PC-3 (cell line): Measurements from ENCODE around the gene RNF126. TPM values are rescaled to one million over a fixed set of nuclear protein-coding genes. Genes with fewer than 3 reads are reported as not detected.
A peak's percentile ranks its signal among the peaks of the same experiment; 100 is the strongest.

ENCODE experiments used
- ATAC-seq: fragments of 200-7000 bp; cut with Tn5 transposase; 2 replicates; pipeline ENCODE4 v1.9.1; 2020; ENCODE audit warnings: mild to moderate bottlenecking, moderate library complexity
- BruUV-seq: library from RNA; stranded (reverse); fragments of 400-500 nt; replicated peaks from 2 replicates; lab custom pipeline; 2021; lab: Mats Ljungman, UMichigan
- CTCF ChIA-PET: fragments of 300-600 bp; sonication (Branson Sonifier 250); formaldehyde crosslinking; loops from one replicate; lab custom pipeline; 2022; ENCODE audit warnings: antibody characterized with exemption; lab: Charles Lee
- POLR2A ChIA-PET: fragments of 300-600 bp; sonication (Branson Sonifier 250); formaldehyde crosslinking; loops from one replicate; lab custom pipeline; 2022; ENCODE audit warnings: antibody characterized with exemption; ENCODE audit not compliant: unreplicated experiment; lab: Charles Lee
- DNase-seq: peaks from one replicate; pipeline ENCODE4 v3.0.0-alpha.2; 2015
- H2AFZ ChIP-seq: fragments of 300-600 bp; sonication (generic); 2 replicates; pipeline ENCODE4 v1.6.0; 2016; ENCODE audit warnings: antibody characterized with exemption, low read length
- H3F3A ChIP-seq: fragments of 300-600 bp; sonication (generic); one replicate; pipeline ENCODE4 v1.6.0; 2017; ENCODE audit warnings: antibody characterized with exemption, low read length, control low read depth, mild to moderate bottlenecking; ENCODE audit not compliant: unreplicated experiment
- H3K27ac ChIP-seq: fragments of 300-600 bp; sonication (generic); 2 replicates; pipeline ENCODE4 v1.5.1; 2016; ENCODE audit warnings: mild to moderate bottlenecking, low read length
- H3K27me3 ChIP-seq: fragments of 300-600 bp; sonication (generic); 2 replicates; pipeline ENCODE4 v1.6.1; 2016; ENCODE audit warnings: low read length, mixed read lengths
- H3K36me3 ChIP-seq: fragments of 300-600 bp; sonication (generic); 2 replicates; pipeline ENCODE4 v1.6.1; 2016; ENCODE audit warnings: low read depth, mixed run types, low read length, mixed read lengths
- H3K4me1 ChIP-seq: fragments of 300-600 bp; sonication (generic); 2 replicates; pipeline ENCODE4 v1.5.1; 2016; ENCODE audit warnings: low read length; ENCODE audit not compliant: insufficient read depth
- H3K4me2 ChIP-seq: fragments of 300-600 bp; sonication (generic); 2 replicates; pipeline ENCODE4 v1.6.0; 2016; ENCODE audit warnings: low read length
- H3K4me3 ChIP-seq: fragments of 300-600 bp; sonication (generic); 2 replicates; pipeline ENCODE4 v1.5.1; 2016; ENCODE audit warnings: mild to moderate bottlenecking, low read length, mixed read lengths
- H3K79me2 ChIP-seq: fragments of 300-600 bp; sonication (generic); 2 replicates; pipeline ENCODE4 v1.6.1; 2017; ENCODE audit warnings: low read length, mixed read lengths
- H3K9ac ChIP-seq: fragments of 300-600 bp; sonication (generic); 2 replicates; pipeline ENCODE4 v1.6.0; 2016; ENCODE audit warnings: mild to moderate bottlenecking, low read length
- H3K9me2 ChIP-seq: fragments of 300-600 bp; sonication (generic); replicated peaks from 2 replicates; pipeline ENCODE4 v1.6.1; 2016; ENCODE audit warnings: mixed run types, low read length, mixed read lengths
- H3K9me3 ChIP-seq: fragments of 300-600 bp; sonication (generic); 2 replicates; pipeline ENCODE4 v1.6.1; 2016; ENCODE audit warnings: low read length, mixed read lengths
- H4K20me1 ChIP-seq: fragments of 300-600 bp; sonication (generic); 2 replicates; pipeline ENCODE4 v1.6.1; 2016; ENCODE audit warnings: low read length, mixed read lengths
- EZH2 ChIP-seq: fragments of 300-600 bp; sonication (generic); IDR thresholded peaks from one replicate; pipeline ENCODE4 v1.6.1; 2017; ENCODE audit warnings: antibody characterized with exemption, mild to moderate bottlenecking, low read length; ENCODE audit not compliant: unreplicated experiment
- EZH2phosphoT487 ChIP-seq: fragments of 300-600 bp; sonication (generic); IDR thresholded peaks from 2 replicates; pipeline ENCODE4 v1.6.1; 2018; ENCODE audit warnings: mild to moderate bottlenecking, antibody characterized with exemption, low read length, borderline replicate concordance
- intact Hi-C: fragments of 100-400 bp; cut with micrococcal nuclease; formaldehyde crosslinking; loops from 2 replicates; pipeline ENCODE4 v1.9.0; 2023
- total RNA-seq: library from RNA; depleted of rRNA; stranded (reverse); fragments of >200 nt; gene quantifications from 2 replicates; pipeline ENCODE4 v1.2.3, GENCODE V29; 2014
- TF ChIP-seq, protein P1 (sequence below): fragments of 300-600 bp; sonication (generic); conservative IDR thresholded peaks from 2 replicates; pipeline ENCODE4 v1.5.1; 2017; ENCODE audit warnings: antibody characterized with exemption, low read depth, mild to moderate bottlenecking, low read length

The RNF126 gene
- total RNA-seq, 1 experiment from 2014 or later: 86.4 TPM

DNA sequence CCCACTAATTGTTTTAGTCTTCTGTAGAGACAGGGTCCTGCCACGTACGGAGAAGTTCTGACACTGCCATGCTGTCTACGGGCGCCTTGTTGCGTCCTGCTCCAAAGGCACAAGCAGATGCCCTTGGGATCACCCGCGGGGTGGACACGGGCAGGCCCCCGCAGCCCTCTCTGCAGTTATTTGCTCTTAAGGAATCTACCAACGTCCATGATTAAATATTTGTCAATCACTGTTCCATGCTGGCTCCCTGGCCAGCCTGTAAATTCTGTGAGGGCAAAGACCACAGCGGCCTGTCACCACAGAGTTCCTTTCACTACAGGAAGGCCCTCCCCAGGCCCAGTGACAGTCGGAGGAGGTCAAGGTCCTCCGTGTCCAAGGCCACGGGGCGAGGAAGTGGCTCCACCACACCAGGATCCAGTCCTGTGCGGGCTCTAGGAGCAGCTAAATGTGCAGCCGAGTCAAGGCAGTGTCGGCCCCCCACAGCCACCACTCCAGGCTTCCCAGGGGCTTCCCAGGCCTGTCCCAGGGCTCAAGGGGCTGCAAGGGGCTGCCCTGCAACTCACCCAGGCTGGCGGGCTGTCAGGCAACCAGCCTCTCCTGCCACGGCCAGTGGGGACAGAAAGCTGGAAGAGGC lies 2.1 kb downstream of the RNF126 start:
- no peaks in the 10 kb centered on the region for H3K9me2 ChIP-seq
- peaks cover 46% of the 10 kb centered on the region for H4K20me1 ChIP-seq
- TF ChIP-seq EZH2phosphoT487 (no peak), EZH2 (no peak)
- TF ChIP-seq, protein P1, sequence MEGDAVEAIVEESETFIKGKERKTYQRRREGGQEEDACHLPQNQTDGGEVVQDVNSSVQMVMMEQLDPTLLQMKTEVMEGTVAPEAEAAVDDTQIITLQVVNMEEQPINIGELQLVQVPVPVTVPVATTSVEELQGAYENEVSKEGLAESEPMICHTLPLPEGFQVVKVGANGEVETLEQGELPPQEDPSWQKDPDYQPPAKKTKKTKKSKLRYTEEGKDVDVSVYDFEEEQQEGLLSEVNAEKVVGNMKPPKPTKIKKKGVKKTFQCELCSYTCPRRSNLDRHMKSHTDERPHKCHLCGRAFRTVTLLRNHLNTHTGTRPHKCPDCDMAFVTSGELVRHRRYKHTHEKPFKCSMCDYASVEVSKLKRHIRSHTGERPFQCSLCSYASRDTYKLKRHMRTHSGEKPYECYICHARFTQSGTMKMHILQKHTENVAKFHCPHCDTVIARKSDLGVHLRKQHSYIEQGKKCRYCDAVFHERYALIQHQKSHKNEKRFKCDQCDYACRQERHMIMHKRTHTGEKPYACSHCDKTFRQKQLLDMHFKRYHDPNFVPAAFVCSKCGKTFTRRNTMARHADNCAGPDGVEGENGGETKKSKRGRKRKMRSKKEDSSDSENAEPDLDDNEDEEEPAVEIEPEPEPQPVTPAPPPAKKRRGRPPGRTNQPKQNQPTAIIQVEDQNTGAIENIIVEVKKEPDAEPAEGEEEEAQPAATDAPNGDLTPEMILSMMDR: no peak
- peak overlapping the region; percentile 99 for H3K4me2 ChIP-seq
- intact Hi-C loops: no loop called here
- H3K4me1 ChIP-seq: peaks cover 21% of the 10 kb centered on the region
- H3K79me2 ChIP-seq: peaks cover 70% of the 10 kb centered on the region
- ChIA-PET POLR2A (interaction anchor here (0.6 kb wide), 1 partner anchor 247 kb away, joined by 3 read pairs; no protein-coding TSS in a partner anchor), CTCF (no interaction called here)
- H3K36me3 ChIP-seq: no peaks in the 10 kb centered on the region
- no peaks in the 10 kb centered on the region for H3K9me3 ChIP-seq
- H3K27ac ChIP-seq: peak overlapping the region; percentile 70; the same call in 1 of the 2 replicates
- no TSS peak for BruUV-seq
- DNase-seq: no peak
- ATAC-seq: no peak
- no peak overlapping the region for H2AFZ ChIP-seq
- H3K27me3 ChIP-seq: no peaks in the 10 kb centered on the region
- peak overlapping the region; percentile 88 for H3K4me3 ChIP-seq
- peak overlapping the region; percentile 99 for H3K9ac ChIP-seq
- H3F3A ChIP-seq: no peaks in the 10 kb centered on the region

DNA sequence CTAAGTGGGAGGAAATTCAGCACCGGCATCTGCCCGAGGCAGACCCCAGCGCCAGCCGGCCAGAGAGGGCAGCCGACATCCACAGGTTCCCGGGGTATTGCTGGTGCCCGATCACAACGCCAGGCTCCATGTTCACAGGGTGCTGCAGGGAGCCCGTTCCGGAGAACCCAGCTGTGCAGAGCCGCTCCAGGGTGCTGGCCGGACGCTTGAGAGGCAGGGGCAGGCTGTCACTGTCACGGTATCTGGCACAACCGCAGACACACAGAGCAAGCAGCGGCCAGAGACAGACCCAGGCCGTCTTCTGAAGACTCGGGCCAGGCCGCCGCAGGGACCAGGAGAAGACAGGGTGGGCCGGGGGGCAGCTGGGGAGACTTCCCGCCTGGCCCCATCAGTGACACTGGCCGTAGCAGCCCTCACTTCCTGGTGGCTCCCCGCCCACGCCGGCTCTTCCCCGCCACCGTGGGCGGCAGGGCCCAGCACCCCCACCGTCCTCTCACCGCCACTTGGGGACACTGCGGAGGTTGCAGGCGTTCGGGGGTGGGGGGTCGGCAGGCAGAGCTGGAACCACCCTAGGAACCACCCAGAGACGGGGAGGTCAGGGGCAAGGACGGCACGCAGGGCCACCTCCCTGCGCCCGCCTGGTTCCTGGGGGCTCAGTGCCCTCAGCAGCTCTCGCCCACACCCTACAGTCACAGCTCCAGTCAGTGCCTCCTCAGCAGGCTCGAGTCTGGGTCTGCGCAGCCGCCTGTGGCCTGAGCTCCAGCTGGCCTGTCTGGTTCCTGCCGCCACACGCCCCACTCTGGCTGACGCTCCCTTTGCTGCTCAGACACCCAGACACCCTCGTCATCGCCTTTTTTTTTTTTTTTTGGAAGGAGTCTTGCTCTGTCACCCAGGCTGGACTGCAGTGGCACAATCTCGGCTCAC lies 3.8 kb downstream of the RNF126 start:
- DNase-seq (no peak), ATAC-seq (no peak)
- no peaks in the 10 kb centered on the region for H3K9me2 ChIP-seq
- H3K79me2 ChIP-seq: peaks cover 85% of the 10 kb centered on the region
- no peaks in the 10 kb centered on the region for H3K9me3 ChIP-seq
- no peak overlapping the region for H3K4me2 ChIP-seq
- H3K4me1 ChIP-seq: peaks cover 16% of the 10 kb centered on the region
- H4K20me1 ChIP-seq: peaks cover 50% of the 10 kb centered on the region
- H3K9ac ChIP-seq: no peak overlapping the region
- POLR2A ChIA-PET: no interaction called here
- CTCF ChIA-PET: no interaction called here
- BruUV-seq: no TSS peak
- H3K4me3 ChIP-seq: no peak overlapping the region
- H3K27me3 ChIP-seq: no peaks in the 10 kb centered on the region
- no peak overlapping the region for H3K27ac ChIP-seq
- TF ChIP-seq EZH2 (no peak), EZH2phosphoT487 (no peak)
- TF ChIP-seq, protein P1: no peak
- H3K36me3 ChIP-seq: no peaks in the 10 kb centered on the region
- intact Hi-C loops: no loop called here
- no peak overlapping the region for H2AFZ ChIP-seq
- H3F3A ChIP-seq: no peaks in the 10 kb centered on the region
